ENCODE data around the gene MCF2L. TPM values are rescaled to one million over a fixed set of nuclear protein-coding genes. Genes with fewer than 3 reads are reported as not detected.
"Not testable (repeated sequence)": the region's sequence is repeated elsewhere in the genome, so short reads cannot be mapped to it uniquely, and the experiment has no call there.

The MCF2L gene
- total RNA-seq, 1 experiment from 2014 or later = 21.3 TPM

DNA sequence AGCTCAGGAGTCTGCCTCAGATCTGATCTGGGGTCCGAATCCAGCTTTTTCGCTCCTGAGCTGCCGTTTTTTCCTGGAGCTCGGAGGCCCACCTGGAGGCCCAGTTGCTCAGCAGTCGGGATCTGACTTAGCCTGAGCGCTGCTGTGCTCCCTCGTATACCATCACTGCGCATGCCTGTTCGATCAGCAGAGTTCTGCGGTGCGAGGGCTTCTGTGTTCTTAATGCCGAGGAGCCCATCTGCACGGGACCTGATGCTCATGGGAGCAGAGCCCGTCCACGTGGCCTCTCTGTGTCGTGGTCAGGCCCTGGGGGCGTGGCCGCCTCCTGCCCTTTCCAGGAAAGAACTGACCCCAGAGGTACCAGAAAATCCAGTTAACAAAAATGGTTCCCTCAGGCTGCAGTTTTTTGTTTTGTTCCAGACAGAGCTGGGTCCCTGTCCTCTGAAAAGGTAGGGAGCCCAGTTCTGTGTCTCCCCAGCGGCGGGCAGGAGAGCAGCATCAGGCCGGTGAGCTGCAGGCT is 57.4 kb downstream of the MCF2L start:
- Histone ChIP-seq H3K27me3 (ENCODE audit: control insufficient read depth, insufficient read depth, low read length) (no peaks in the 10 kb centered on the region), H3K4me3 (ENCODE audit: insufficient read depth, low read depth, low read length) (no peak overlapping the region), H3K36me3 (replicated peaks; ENCODE audit: control insufficient read depth, insufficient read depth, low read length) (no peaks in the 10 kb centered on the region)
- DNase-seq = no peak

DNA sequence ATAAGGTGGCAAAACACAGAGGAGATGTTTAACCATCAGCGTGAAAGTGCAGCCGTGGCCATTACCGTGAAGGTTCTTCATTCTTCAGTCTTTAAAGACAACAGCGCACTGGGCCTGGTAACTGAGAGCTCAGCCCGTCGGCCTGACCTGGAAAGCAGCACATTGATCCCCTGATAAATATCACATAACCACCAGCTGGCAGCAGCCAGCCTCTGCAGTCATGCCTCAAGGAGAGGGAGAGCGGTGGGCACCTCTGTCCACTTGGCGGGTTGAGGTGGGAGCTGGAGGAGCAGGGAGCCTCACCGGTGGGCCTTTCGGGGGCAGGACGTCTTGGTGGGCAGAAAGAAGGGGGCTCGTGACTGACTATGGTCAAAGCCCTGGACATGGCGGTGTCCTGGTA is 58.1 kb downstream of the MCF2L start:
- DNase-seq = no peak
- no peak overlapping the region for H3K4me3 ChIP-seq (ENCODE audit: insufficient read depth, low read depth, low read length)
- H3K27me3 ChIP-seq (ENCODE audit: control insufficient read depth, insufficient read depth, low read length) = no peaks in the 10 kb centered on the region
- no peaks in the 10 kb centered on the region for H3K36me3 ChIP-seq (replicated peaks; ENCODE audit: control insufficient read depth, insufficient read depth, low read length)

DNA sequence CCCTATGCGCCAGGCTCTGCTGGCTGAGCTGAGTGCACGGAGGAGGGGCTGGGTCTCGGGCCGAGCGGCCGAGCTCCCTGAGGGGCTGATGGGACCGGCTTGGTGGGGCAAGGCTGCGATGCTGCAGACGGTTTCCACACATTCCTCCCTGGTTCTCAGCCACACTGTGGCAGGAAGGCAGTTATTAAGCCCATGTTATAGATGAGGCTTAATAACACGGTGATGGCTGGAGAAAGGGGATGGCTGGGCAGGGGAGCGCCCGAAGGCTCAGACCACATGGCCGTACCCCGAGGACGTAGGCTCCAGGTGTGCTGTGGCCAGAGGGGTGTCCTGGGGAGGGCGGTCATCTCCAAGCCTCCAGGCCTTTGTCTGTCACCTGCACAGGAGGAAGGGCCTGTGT is 58.6 kb downstream of the MCF2L start:
- no peak overlapping the region for H3K4me3 ChIP-seq (ENCODE audit: insufficient read depth, low read depth, low read length)
- H3K27me3 ChIP-seq (ENCODE audit: control insufficient read depth, insufficient read depth, low read length) = no peaks in the 10 kb centered on the region
- no peak for DNase-seq
- H3K36me3 ChIP-seq (replicated peaks; ENCODE audit: control insufficient read depth, insufficient read depth, low read length) = no peaks in the 10 kb centered on the region

DNA sequence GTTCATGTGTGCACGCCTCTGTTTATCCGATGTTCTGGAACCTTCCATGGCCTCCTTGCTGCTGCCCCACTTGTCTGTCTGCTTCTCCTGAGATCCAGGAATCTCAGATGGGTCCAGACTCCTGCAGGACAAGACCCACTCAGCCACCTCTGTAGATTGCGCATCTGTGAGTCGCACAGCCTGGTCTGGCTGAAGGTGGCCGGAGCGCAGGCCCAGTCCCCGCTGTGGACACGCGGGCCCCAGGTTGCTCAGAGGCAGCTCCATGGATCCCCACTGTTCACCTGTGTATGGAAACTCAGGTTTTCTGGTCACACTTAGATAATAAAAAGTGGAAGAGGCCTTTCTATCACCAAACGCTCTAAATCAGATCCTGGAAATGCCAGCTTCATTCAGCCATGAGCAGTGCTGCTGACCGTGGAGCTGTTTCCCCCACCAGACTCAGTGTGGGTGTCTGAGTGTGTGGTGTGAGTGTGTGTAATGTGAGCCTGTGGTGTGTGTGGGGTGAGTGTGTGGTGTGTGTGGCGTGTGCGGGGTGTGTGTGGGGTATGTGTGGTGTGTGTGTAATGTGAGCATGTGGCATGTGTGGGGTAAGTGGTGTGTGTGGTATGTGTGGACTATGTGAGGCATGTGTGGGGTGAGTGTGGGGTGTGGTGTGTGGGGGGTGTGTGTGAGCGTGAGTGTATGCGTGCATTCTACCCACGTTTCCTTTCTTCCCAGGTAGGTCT is 59.5 kb downstream of the MCF2L start:
- no peak overlapping the region for H3K4me3 ChIP-seq (ENCODE audit: insufficient read depth, low read depth, low read length)
- no peaks in the 10 kb centered on the region for H3K27me3 ChIP-seq (ENCODE audit: control insufficient read depth, insufficient read depth, low read length)
- DNase-seq = no peak
- H3K36me3 ChIP-seq (replicated peaks; ENCODE audit: control insufficient read depth, insufficient read depth, low read length) = no peaks in the 10 kb centered on the region

DNA sequence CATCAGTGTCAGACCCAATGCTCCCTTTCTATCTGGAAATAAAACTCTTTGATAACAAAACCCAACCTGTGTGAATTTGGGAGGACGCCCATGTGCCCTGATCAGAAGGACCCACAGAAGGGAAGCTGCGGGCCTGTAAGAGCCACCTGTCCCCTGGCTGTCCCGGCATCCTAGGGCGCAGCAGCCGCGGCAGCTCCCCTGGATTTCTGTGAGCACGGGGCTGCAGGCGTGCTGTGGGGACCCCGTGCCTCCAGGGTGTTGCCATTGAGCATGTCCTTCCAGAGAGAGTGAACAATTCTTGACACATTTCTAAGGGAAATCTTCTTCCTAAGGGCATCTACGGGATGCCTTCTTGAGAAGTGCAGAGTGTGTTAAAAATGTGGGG is 60.0 kb downstream of the MCF2L start:
- Histone ChIP-seq H3K4me3 (ENCODE audit: insufficient read depth, low read depth, low read length) (no peak overlapping the region), H3K36me3 (replicated peaks; ENCODE audit: control insufficient read depth, insufficient read depth, low read length) (no peaks in the 10 kb centered on the region), H3K27me3 (ENCODE audit: control insufficient read depth, insufficient read depth, low read length) (no peaks in the 10 kb centered on the region)
- peak; percentile 59 for DNase-seq

DNA sequence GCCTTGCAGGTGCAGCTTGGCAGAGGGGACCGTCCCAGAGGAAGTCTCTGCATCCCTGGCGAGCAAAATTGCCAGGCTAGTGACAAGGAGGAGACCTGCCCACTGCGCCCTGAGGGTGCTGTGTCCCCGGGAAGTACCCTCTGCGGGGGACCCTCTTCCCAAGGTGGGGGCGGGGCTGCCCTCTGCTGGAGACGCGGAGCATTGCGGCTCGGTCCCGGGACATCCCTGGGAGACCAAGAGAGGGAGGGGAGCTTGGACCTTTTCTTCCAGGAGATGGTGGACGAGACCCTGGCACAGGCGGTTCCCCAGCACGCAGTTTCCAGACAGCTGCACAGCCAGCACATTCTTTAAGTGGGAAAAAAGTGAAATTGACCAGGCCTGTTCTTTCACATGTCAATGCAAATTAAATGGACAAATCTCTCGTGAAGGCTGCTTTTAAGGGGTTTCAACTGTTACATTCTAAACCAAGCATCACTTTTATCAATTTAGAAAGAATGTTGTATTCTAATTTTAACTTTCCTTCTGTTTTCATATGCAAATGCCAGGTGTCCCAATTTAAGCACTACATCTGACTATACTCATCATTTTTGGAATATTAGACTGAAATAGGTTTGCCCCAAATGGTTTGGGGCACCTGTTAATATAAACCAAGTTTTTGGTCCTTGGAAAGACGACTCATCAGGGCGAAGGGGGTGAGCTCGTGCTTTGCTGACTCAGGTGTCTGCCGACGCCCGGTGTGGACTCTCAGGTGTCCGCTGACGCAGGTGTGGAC is 60.7 kb downstream of the MCF2L start:
- peak; percentile 98 for DNase-seq
- no peaks in the 10 kb centered on the region for H3K27me3 ChIP-seq (ENCODE audit: control insufficient read depth, insufficient read depth, low read length)
- H3K4me3 ChIP-seq (ENCODE audit: insufficient read depth, low read depth, low read length) = no peak overlapping the region
- H3K36me3 ChIP-seq (replicated peaks; ENCODE audit: control insufficient read depth, insufficient read depth, low read length) = no peaks in the 10 kb centered on the region

DNA sequence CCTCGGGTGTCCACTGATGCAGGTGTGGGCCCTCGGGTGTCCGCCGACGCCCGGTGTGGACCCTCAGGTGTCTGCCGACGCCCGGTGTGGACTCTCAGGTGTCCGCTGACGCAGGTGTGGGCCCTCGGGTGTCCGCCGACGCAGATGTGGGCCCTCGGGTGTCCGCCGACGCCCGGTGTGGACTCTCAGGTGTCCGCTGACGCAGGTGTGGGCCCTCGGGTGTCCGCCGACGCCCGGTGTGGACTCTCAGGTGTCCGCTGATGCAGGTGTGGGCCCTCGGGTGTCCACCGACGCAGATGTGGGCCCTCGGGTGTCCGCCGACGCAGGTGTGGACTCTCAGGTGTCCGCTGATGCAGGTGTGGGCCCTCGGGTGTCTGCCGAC is 61.2 kb downstream of the MCF2L start:
- not testable (repeated sequence) for H3K27me3 ChIP-seq (ENCODE audit: control insufficient read depth, insufficient read depth, low read length); DNase-seq; H3K36me3 ChIP-seq (replicated peaks; ENCODE audit: control insufficient read depth, insufficient read depth, low read length); H3K4me3 ChIP-seq (ENCODE audit: insufficient read depth, low read depth, low read length)

DNA sequence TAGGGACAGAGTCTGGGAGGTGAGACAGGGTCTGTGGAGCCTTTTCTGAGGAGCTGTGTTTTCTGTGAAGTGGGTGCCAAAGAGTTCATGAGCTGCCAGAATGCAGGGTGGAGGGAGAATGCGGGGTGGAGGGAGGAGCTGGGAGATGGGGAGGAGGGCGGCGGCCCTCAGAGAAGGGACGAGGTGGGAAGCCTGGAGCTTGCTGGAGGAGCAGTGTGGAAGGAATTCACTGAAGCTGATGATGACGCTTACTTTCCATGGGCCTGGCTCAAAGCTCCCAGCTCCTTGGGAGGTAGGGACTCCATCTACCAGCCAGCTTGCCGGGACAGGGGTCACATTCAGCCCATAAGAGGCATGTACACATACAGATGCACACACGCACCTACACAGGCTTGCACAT is 62.5 kb downstream of the MCF2L start:
- H3K36me3 ChIP-seq (replicated peaks; ENCODE audit: control insufficient read depth, insufficient read depth, low read length) = no peaks in the 10 kb centered on the region
- H3K4me3 ChIP-seq (ENCODE audit: insufficient read depth, low read depth, low read length) = no peak overlapping the region
- DNase-seq = no peak
- no peaks in the 10 kb centered on the region for H3K27me3 ChIP-seq (ENCODE audit: control insufficient read depth, insufficient read depth, low read length)

DNA sequence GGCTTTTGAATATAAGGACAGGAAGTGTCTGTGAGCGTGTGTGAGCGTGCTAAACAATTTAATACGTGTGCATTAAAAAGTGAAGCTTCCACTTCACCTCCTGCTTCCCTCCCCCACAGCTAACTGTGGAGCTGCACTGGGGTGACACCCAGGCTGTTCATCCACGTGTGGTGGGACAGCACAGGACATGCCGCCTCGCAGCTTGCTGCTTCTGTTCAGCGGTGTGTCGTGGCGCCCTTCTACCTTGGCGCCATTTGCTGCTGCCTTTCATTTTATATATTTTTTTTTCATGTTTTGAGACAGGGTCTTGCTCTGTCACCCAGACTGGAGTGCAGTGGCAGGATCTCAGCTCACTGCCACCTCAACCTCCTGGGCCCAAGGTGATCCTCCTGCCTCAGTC is 63.3 kb downstream of the MCF2L start:
- DNase-seq = no peak
- no peak overlapping the region for H3K4me3 ChIP-seq (ENCODE audit: insufficient read depth, low read depth, low read length)
- no peaks in the 10 kb centered on the region for H3K27me3 ChIP-seq (ENCODE audit: control insufficient read depth, insufficient read depth, low read length)
- no peaks in the 10 kb centered on the region for H3K36me3 ChIP-seq (replicated peaks; ENCODE audit: control insufficient read depth, insufficient read depth, low read length)

DNA sequence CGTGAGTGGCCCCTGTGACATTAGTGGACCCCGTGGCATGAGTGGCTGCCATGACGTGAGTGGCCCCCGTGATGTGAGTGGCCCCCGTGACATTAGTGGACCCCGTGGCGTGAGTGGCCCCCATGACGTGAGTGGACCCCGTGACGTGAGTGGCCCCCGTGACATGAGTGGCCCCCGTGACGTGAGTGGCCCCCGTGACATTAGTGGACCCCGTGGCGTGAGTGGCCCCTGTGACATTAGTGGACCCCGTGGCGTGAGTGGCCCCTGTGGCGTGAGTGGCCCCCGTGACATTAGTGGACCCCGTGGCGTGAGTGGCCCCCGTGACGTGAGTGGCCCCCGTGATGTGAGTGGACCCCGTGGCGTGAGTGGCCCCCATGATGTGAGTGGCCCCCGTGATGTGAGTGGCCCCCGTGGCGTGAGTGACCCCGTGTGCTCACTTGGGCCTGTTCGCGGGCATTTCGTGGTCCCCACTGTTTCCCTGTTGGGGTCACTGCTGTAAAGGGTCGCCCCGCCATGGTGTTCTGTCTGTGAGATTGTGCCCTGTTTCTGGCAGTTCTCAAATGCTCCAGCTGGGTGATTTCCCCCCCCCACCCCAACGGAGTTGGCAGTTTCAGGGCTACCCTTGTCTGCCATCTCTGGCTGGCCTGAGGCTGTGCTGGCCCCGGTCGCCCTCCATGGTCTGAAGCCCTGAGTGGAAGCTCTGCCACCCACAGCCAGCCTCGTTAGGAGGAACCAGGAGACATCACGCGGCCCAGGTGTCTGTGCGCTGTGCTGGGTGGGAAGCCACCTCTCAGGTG is 64.2 kb downstream of the MCF2L start:
- Histone ChIP-seq H3K27me3 (ENCODE audit: control insufficient read depth, insufficient read depth, low read length) (no peaks in the 10 kb centered on the region), H3K4me3 (ENCODE audit: insufficient read depth, low read depth, low read length) (no peak overlapping the region), H3K36me3 (replicated peaks; ENCODE audit: control insufficient read depth, insufficient read depth, low read length) (no peaks in the 10 kb centered on the region)
- DNase-seq = no peak

DNA sequence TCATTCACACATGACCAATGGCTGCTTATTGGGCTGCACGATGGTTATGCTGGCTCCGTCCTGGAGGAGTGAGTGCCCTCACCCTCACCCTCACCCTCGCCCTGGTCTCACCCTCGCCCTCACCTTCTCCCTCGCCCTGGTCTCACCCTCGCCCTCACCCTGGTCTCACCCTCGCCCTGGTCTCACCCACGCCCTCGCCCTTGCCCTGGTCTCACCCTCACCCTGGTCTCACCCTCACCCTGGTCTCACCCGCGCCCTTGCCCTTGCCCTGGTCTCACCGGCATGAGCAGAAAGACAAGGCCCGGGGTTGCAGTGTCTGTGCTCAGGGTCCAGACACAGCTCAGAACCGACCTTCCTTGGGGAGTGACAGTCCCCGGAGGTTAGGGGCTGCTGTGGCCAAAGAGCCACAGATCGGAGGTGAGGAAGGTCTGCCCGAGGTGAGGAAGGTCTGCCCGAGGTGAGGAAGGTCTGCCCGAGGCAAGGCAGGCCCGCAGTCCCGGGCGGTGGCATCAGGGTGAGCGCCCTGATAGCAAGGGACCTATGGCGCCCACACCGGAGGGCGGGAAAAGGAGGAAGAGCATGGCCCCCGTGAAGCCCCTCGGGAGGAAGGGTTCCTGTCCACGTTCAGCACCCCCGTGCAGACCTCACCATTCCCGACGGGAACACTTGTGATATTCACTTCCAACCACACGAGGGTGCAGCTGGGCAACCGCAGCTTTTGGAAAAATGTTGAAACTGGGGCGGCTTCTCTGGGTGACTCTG is 65.6 kb downstream of the MCF2L start:
- peak; percentile 93 for DNase-seq
- Histone ChIP-seq H3K27me3 (ENCODE audit: control insufficient read depth, insufficient read depth, low read length) (no peaks in the 10 kb centered on the region), H3K4me3 (ENCODE audit: insufficient read depth, low read depth, low read length) (no peak overlapping the region), H3K36me3 (replicated peaks; ENCODE audit: control insufficient read depth, insufficient read depth, low read length) (no peaks in the 10 kb centered on the region)

DNA sequence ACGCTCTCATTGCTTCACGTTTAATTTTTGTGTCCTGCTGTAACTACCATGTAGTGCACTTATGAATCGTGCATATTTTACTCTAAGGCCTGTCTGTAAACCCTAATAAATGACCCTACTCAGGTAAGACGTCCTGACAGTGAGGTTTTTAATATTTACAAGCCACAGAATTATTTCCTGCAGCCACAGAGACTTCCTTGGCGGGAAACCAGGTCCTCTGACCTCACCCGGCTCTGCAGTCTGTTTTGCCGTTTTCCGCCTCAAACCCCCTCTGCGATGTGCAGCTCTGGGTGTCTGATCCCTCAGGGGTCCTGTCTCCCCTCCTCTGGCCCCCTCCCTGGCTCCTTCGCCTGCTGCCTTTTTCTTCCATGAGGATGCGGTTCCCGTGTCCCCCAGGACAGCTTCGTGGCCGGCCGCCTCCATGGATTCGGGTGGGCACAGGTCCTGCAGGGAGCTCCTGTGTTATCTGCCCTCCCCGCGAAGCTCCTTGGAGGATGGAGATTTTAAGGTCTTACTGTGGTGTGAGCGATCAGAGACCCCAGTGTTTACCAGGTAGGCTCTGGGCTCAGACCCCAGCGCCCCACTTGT is 66.3 kb downstream of the MCF2L start:
- H3K36me3 ChIP-seq (replicated peaks; ENCODE audit: control insufficient read depth, insufficient read depth, low read length) = no peaks in the 10 kb centered on the region
- no peak overlapping the region for H3K4me3 ChIP-seq (ENCODE audit: insufficient read depth, low read depth, low read length)
- no peak for DNase-seq
- no peaks in the 10 kb centered on the region for H3K27me3 ChIP-seq (ENCODE audit: control insufficient read depth, insufficient read depth, low read length)

DNA sequence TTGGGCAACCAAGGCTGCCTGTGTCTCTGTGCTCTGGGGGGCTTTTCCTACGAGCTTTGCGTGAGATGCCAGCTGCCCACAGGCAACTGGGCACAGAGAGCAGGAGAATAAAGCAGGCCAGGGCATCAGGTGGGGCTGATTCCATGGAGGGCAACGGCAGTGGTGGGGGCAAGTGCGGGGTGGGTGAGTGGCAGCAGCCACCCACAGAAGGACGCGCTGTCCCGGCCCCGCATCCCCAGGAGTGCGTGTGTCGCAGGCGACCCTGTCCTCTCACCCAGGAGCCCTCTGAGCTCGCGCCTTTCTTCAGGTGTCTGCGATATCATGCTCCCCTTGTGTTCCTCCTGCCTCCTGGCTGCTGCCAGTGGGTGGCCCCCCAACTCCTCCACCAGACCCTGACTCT is 67.4 kb downstream of the MCF2L start:
- no peak for DNase-seq
- H3K27me3 ChIP-seq (ENCODE audit: control insufficient read depth, insufficient read depth, low read length) = no peaks in the 10 kb centered on the region
- H3K4me3 ChIP-seq (ENCODE audit: insufficient read depth, low read depth, low read length) = no peak overlapping the region
- H3K36me3 ChIP-seq (replicated peaks; ENCODE audit: control insufficient read depth, insufficient read depth, low read length) = no peaks in the 10 kb centered on the region

DNA sequence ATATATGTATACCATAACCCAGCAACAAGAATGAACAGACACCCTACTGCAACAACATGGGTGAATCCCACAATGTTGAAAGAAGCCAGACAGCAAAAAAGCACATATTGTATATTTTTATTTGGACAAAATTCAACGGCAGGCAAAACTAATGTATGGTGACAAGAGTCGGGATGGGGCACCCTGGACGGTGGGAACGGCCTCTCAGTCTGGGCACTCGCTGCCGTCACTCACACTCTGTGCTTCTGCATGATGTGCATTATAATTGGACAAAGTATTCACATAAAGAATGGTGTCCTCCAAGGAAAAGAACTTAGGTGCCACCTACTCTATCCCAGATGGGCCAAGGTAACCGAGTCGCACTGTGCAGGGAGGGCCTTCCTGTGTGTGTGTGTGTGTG is 71.0 kb downstream of the MCF2L start:
- no peak for DNase-seq
- Histone ChIP-seq H3K27me3 (ENCODE audit: control insufficient read depth, insufficient read depth, low read length) (no peaks in the 10 kb centered on the region), H3K4me3 (ENCODE audit: insufficient read depth, low read depth, low read length) (no peak overlapping the region), H3K36me3 (replicated peaks; ENCODE audit: control insufficient read depth, insufficient read depth, low read length) (no peaks in the 10 kb centered on the region)
